HEK293 (cell line): Measurements from ENCODE around the gene CCNT1.
"Not testable (repeated sequence)": the region's sequence is repeated elsewhere in the genome, so short reads cannot be mapped to it uniquely, and the experiment has no call there.

Experiments
- CTCF ChIA-PET: fragments of 350-600 bp; formaldehyde crosslinking; extraction: SDS; loops from one replicate; lab custom pipeline; 2021; ENCODE audit warnings: antibody characterized with exemption; lab: Yijun Ruan, JAX
- POLR2A ChIA-PET: fragments of 300-600 bp; formaldehyde crosslinking; extraction: SDS; loops from one replicate; lab custom pipeline; 2020; ENCODE audit warnings: antibody characterized with exemption, inconsistent platforms; lab: Yijun Ruan, JAX
- H3K27ac ChIP-seq: fragments of 200-500 bp; sonication (Bioruptor generic); 2 replicates; pipeline ENCODE4 v1.5.1; 2014; ENCODE audit warnings: low read depth, low read length, control low read depth, inconsistent platforms; ENCODE audit errors: extremely low read depth
- H3K36me3 ChIP-seq, 2 experiments: fragments of 200-500 bp in 1 of 2; sonication (Bioruptor generic) in 1 of 2; 1 replicate in 1 of 2; 2 replicates in 1 of 2; pipeline ENCODE4 v1.5.1; 2014 to 2017; ENCODE audit warnings: inconsistent platforms in 2 of 2, low read length in 2 of 2; ENCODE audit not compliant: control insufficient read depth in 2 of 2, insufficient read depth in 1 of 2
- H3K4me1 ChIP-seq: fragments of 200-500 bp; sonication (Bioruptor generic); 2 replicates; pipeline ENCODE4 v1.5.1; 2014; ENCODE audit warnings: mild to moderate bottlenecking, low read length, inconsistent platforms; ENCODE audit not compliant: control insufficient read depth, insufficient read depth
- H3K4me3 ChIP-seq: 2 replicates; pipeline ENCODE4 v1.5.1; 2011; ENCODE audit warnings: low read depth, mild to moderate bottlenecking, control low read depth, low read length, moderate library complexity
- H3K9me3 ChIP-seq: fragments of 200-500 bp; sonication (Bioruptor generic); 2 replicates; pipeline ENCODE4 v1.5.1; 2014; ENCODE audit warnings: low read depth, low read length, inconsistent platforms; ENCODE audit not compliant: control insufficient read depth, insufficient read depth
- KLF10 ChIP-seq: fragments of 450-650 bp; IDR thresholded peaks from 2 replicates; pipeline ENCODE4 v1.5.1; 2018; ENCODE audit warnings: missing biosample characterization, mild to moderate bottlenecking, missing genetic modification characterization
- SETDB1 ChIP-seq: IDR thresholded peaks from one replicate; pipeline ENCODE4 v1.6.1; 2017; ENCODE audit warnings: mild to moderate bottlenecking, low read length, moderate library complexity, mixed read lengths; ENCODE audit not compliant: insufficient read length
- ZNF280D ChIP-seq: fragments of 450-650 bp; formaldehyde crosslinking; IDR thresholded peaks from 2 replicates; pipeline ENCODE4 v1.5.1; 2016; ENCODE audit warnings: missing biosample characterization, missing genetic modification characterization
- ZNF621 ChIP-seq: fragments of 450-650 bp; formaldehyde crosslinking; IDR thresholded peaks from 2 replicates; pipeline ENCODE4 v1.5.1; 2017; ENCODE audit warnings: missing biosample characterization, missing genetic modification characterization
- ZNF707 ChIP-seq: fragments of 450-650 bp; formaldehyde crosslinking; IDR thresholded peaks from 2 replicates; pipeline ENCODE4 v1.5.1; 2016; ENCODE audit warnings: missing biosample characterization, missing genetic modification characterization
- ZNF747 ChIP-seq: fragments of 450-650 bp; formaldehyde crosslinking; IDR thresholded peaks from 2 replicates; pipeline ENCODE4 v1.5.1; 2016; ENCODE audit warnings: missing biosample characterization, missing genetic modification characterization
- ZNF843 ChIP-seq: fragments of 450-650 bp; formaldehyde crosslinking; IDR thresholded peaks from 2 replicates; pipeline ENCODE4 v1.5.1; 2016; ENCODE audit warnings: missing biosample characterization, missing genetic modification characterization
- TF ChIP-seq, protein P1 (sequence below): fragments of 450-650 bp; formaldehyde crosslinking; conservative IDR thresholded peaks from 2 replicates; pipeline ENCODE4 v1.5.1; 2016; ENCODE audit warnings: low read depth, missing biosample characterization, missing genetic modification characterization
- TF ChIP-seq, protein P2 (sequence below): fragments of 450-650 bp; formaldehyde crosslinking; IDR thresholded peaks from 2 replicates; pipeline ENCODE4 v1.5.1; 2016; ENCODE audit warnings: missing biosample characterization, missing genetic modification characterization, borderline replicate concordance

CCNT1 gene

GRCh38 chr12:48720737-48721136, 4.2 kb upstream of the CCNT1 start:
- H3K27ac ChIP-seq, CTCF ChIA-PET, POLR2A ChIA-PET, H3K36me3 ChIP-seq, H3K4me1 ChIP-seq, H3K4me3 ChIP-seq, H3K9me3 ChIP-seq: not testable (repeated sequence)
- TF ChIP-seq ZNF707 (peak; percentile 99), SETDB1 (peak; percentile 53), ZNF280D (tag by site-specific recombination) (peak; percentile 75; the same call in 1 of the 2 replicates)
- TF ChIP-seq, protein P1, sequence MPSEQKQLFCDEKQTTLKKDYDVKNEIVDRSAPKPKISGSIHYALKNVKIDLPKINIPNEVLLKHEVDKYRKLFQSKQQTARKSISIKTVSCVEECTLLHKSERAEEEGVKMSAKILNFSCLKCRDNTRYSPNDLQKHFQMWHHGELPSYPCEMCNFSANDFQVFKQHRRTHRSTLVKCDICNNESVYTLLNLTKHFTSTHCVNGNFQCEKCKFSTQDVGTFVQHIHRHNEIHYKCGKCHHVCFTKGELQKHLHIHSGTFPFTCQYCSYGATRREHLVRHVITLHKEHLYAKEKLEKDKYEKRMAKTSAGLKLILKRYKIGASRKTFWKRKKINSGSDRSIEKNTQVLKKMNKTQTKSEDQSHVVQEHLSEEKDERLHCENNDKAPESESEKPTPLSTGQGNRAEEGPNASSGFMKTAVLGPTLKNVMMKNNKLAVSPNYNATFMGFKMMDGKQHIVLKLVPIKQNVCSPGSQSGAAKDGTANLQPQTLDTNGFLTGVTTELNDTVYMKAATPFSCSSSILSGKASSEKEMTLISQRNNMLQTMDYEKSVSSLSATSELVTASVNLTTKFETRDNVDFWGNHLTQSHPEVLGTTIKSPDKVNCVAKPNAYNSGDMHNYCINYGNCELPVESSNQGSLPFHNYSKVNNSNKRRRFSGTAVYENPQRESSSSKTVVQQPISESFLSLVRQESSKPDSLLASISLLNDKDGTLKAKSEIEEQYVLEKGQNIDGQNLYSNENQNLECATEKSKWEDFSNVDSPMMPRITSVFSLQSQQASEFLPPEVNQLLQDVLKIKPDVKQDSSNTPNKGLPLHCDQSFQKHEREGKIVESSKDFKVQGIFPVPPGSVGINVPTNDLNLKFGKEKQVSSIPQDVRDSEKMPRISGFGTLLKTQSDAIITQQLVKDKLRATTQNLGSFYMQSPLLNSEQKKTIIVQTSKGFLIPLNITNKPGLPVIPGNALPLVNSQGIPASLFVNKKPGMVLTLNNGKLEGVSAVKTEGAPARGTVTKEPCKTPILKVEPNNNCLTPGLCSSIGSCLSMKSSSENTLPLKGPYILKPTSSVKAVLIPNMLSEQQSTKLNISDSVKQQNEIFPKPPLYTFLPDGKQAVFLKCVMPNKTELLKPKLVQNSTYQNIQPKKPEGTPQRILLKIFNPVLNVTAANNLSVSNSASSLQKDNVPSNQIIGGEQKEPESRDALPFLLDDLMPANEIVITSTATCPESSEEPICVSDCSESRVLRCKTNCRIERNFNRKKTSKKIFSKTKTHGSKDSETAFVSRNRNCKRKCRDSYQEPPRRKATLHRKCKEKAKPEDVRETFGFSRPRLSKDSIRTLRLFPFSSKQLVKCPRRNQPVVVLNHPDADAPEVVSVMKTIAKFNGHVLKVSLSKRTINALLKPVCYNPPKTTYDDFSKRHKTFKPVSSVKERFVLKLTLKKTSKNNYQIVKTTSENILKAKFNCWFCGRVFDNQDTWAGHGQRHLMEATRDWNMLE: 0 out of 2 replicates have a peak, but pooled peaks have one; percentile 22

DNA sequence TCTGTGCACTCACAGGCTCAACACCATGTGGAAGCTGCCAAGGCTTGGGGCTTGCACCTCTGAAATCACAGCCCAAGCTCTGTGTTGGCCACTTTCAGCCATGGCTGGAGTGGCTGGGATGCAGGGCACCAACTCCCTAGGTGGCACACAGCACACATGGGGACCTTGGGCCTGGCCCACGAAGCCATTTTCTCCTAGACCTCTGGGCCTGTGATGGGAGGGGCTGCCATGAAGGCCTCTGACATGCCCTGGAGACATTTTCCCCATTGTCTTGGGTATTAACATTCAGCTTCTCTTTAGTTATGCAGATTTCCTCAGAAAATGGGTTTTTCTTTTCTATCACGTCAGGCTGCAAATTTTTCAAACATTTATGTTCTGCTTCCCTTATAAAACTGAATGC, 3.7 kb upstream of the CCNT1 start:
- not testable (repeated sequence) for H3K4me1 ChIP-seq

DNA sequence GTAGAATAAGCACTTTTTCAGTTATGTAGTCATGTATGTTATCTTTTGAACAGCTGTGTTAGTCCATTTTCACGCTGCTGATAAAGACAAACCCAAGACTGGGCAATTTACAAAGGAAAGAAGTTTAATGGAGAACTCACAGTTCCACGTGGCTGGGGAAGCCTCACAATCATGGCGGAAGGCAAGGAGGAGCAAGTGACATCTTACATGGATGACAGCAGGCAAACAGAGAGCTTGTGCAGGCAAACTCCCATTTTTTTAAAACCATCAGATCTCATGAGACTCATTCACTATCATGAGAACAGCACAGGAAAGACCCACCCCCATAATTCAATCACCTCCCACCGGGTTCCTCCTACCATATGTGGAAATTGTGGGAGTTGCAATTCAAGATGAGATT, 2.5 kb upstream of the CCNT1 start:
- H3K36me3 ChIP-seq: peaks cover 10% of the 10 kb centered on the region in 2 experiments
- H3K4me3 ChIP-seq, H3K9me3 ChIP-seq, POLR2A ChIA-PET, H3K27ac ChIP-seq, H3K4me1 ChIP-seq: not testable (repeated sequence)
- CTCF ChIA-PET: interaction anchor here (1.7 kb wide), 1 partner anchor 96 kb away, joined by 7 read pairs; no protein-coding TSS in a partner anchor

More for the DNA sequence above, 3.7 kb upstream of the CCNT1 start:
- H3K36me3 ChIP-seq, H3K27ac ChIP-seq, H3K4me3 ChIP-seq, H3K9me3 ChIP-seq, POLR2A ChIA-PET, CTCF ChIA-PET: not testable (repeated sequence)

- Histone ChIP-seq H3K36me3 (peaks cover 25 to 27% of the 10 kb centered on the region in 2 experiments), H3K27ac (peak overlapping the region; percentile 85), H3K4me1 (0 out of 2 replicates have a peak, but pooled peaks cover 2% of the 10 kb centered on the region), H3K4me3 (peak overlapping the region; percentile 58), H3K9me3 (no peaks in the 10 kb centered on the region)
- CTCF ChIA-PET: interaction anchor here (0.7 to 1.7 kb wide), 4 partner anchors 36 to 98 kb away, joined by 4 to 7 read pairs (median 4); no protein-coding TSS in a partner anchor
- POLR2A ChIA-PET: no interaction called here
- TF ChIP-seq, protein P2, sequence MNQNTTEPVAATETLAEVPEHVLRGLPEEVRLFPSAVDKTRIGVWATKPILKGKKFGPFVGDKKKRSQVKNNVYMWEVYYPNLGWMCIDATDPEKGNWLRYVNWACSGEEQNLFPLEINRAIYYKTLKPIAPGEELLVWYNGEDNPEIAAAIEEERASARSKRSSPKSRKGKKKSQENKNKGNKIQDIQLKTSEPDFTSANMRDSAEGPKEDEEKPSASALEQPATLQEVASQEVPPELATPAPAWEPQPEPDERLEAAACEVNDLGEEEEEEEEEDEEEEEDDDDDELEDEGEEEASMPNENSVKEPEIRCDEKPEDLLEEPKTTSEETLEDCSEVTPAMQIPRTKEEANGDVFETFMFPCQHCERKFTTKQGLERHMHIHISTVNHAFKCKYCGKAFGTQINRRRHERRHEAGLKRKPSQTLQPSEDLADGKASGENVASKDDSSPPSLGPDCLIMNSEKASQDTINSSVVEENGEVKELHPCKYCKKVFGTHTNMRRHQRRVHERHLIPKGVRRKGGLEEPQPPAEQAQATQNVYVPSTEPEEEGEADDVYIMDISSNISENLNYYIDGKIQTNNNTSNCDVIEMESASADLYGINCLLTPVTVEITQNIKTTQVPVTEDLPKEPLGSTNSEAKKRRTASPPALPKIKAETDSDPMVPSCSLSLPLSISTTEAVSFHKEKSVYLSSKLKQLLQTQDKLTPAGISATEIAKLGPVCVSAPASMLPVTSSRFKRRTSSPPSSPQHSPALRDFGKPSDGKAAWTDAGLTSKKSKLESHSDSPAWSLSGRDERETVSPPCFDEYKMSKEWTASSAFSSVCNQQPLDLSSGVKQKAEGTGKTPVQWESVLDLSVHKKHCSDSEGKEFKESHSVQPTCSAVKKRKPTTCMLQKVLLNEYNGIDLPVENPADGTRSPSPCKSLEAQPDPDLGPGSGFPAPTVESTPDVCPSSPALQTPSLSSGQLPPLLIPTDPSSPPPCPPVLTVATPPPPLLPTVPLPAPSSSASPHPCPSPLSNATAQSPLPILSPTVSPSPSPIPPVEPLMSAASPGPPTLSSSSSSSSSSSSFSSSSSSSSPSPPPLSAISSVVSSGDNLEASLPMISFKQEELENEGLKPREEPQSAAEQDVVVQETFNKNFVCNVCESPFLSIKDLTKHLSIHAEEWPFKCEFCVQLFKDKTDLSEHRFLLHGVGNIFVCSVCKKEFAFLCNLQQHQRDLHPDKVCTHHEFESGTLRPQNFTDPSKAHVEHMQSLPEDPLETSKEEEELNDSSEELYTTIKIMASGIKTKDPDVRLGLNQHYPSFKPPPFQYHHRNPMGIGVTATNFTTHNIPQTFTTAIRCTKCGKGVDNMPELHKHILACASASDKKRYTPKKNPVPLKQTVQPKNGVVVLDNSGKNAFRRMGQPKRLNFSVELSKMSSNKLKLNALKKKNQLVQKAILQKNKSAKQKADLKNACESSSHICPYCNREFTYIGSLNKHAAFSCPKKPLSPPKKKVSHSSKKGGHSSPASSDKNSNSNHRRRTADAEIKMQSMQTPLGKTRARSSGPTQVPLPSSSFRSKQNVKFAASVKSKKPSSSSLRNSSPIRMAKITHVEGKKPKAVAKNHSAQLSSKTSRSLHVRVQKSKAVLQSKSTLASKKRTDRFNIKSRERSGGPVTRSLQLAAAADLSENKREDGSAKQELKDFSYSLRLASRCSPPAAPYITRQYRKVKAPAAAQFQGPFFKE (tag by site-specific recombination): 0 out of 2 replicates have a peak, but pooled peaks have one; percentile 51
- TF ChIP-seq ZNF747: no peak
- TF ChIP-seq ZNF843: no peak
- TF ChIP-seq ZNF280D (tag by site-specific recombination): peak; percentile 90
- TF ChIP-seq KLF10 (tag by site-specific recombination): no peak; the same call in 1 of the 2 replicates
- TF ChIP-seq ZNF621 (tag by site-specific recombination): no peak
These were observed 767 bp upstream of the CCNT1 start for GRCh38 chr12:48717252-48717695.
